Amniotic stem cell (primary cell): ENCODE measurements around the gene CEP295NL.

Experiments used
- DNase-seq: peaks from one replicate; lab custom pipeline; 2025; lab: John Stamatoyannopoulos, UW

The CEP295NL gene

DNA sequence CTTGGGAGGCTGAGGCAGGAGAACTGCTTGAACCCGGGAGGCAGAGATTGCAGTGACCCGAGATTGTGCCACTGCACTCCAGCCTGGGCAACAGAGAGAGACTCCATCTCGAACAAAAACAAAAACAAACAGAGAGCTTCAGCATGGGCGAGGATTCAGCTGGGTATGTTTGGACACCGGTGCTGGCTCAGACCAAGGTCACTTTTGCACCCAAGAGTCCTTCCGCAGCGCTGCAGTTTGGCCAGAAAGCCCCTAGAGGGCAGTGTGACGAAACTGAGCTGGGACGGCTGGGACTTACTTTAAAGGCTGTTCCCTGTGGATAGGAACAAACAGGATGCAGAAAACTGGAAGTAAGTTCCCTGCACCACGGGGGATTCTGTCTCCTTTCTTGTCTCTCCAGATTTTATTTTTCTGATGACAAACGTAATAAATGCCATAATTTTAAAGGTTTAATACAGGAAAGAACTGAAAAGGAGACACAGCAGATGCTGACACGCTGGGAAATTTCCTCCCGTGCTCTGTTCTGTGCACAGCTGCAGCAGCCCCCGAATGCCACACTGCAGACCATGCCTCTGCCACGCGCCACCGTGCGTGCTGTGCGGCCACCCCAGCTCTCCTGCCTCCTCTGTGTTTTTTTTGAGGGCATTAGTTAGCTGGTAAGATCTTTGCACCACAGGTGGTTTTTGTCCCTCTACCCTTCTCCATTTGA lies 37.2 kb downstream of the CEP295NL start:
- DNase-seq, result peak; percentile 36

DNA sequence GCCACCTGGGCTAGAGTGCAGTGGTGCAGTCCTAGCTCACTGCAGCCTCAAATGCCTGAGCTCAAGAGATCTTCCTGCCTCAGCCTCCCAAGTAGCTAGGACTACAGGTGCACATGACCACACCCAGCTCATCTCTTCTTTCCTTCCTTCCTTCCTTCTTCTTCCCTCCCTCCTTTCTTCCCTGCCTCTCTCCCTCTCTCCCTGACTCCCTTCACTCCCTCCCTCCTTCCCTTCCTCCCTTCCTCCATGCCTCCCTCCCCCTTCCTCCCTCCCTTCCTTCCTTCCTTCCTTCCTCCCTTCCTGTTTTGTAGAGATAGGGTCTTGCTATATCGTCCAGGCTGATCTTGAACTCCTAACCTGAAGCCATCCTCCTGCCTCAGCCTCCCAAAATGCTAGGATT lies 38.9 kb downstream of the CEP295NL start:
- no peak for DNase-seq

DNA sequence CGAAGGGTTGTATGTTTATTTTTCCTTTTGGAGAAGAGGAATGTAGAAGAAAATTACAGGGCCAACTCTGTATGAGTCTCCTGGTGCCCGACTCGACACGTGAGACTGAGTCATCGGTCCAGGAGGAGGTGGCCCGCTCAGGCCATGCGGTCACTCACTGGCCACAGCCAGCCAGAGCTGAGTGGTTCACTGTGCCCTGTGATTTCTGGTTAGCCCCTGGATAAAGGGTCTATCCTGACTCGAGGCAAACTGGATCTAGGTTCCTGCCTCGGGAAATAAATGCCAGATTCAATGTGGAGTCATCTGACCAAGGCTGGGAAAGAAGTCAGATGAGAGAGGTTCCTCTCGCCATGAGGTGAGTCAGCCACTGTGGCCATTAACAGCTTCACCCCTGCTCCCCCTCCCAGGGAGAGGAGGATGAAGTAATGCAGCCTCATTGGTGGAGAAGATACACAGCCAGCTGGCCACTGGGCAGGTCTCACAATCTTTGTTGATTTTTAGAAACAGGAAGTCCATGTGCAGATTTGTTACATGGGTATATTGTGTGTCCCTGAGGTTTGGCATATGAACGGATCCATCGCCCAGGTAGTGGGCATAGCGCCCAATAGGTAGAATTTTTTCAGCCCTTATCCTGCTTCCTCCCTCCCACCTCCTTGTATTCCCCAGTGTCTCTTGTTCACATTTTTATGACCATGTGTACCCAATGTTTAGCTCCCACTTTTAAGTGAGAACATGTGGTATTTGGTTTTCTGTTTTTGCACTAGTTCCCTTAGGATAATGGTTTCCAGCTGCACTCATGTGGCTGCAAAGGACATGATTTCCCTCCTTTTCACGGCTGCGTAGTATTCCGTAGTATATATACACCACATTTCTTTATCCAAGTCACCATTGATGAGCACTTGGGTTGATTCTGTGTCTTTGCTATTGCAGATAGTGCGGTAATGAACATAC lies 40.7 kb downstream of the CEP295NL start:
- DNase-seq, result peak; percentile 93

DNA sequence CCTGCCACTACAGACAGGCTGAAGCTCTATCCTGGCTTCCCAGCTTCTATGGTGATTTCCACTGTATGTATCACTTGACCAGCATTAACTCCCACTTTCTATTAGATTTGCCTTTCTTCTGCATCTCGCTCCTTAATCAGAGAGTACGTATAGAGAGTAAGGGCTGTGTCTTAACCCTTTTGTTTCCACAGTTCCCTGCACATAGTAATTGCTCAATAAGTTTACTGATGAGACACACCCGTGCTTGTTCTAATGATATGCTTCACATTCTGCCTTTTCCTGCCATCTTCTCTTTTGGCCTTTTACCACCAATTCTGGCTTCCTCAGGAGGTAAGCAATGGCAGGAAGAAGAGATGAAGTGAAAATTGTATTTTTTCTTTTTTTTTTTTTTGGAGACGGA lies 41.8 kb downstream of the CEP295NL start:
- no peak for DNase-seq

DNA sequence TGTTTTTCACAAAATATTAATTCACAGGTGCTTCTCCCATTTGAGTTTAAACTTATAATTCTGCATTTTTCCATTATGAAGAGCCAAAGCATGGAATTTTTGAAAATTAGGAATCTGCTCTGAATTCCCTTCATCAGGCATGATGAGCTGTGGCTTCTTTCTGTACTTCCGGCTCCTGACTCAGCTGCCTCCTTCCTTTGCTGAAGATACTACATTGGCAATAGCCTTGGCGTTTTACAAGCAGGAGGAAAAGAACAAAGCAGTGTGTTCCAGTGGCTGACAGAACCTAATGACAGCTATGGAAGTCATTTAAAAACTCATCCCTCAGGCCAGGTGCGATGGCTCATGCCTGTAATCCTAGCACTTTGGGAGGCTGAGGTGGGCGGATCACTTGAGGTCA lies 44.0 kb downstream of the CEP295NL start:
- no peak for DNase-seq

DNA sequence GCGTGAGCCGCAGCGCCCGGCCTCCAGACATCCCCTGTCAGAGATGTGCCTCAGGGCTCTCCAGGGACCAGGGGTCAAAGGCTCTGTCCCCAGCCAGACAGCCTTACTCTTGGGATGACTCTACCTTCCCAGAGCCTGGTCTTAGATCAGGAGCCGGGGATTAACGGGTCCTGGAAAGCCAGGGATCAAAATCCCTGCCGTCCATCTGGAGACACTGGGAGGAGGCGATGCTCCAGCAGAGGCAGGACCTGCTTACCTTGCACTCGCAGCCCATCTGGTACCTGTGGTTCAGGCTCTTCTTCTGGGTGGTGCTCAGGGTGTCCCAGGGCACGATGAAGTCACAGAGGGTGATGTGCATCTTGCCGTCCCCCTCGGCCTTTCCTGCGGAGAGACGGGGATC lies 45.7 kb downstream of the CEP295NL start:
- DNase-seq, result no peak

DNA sequence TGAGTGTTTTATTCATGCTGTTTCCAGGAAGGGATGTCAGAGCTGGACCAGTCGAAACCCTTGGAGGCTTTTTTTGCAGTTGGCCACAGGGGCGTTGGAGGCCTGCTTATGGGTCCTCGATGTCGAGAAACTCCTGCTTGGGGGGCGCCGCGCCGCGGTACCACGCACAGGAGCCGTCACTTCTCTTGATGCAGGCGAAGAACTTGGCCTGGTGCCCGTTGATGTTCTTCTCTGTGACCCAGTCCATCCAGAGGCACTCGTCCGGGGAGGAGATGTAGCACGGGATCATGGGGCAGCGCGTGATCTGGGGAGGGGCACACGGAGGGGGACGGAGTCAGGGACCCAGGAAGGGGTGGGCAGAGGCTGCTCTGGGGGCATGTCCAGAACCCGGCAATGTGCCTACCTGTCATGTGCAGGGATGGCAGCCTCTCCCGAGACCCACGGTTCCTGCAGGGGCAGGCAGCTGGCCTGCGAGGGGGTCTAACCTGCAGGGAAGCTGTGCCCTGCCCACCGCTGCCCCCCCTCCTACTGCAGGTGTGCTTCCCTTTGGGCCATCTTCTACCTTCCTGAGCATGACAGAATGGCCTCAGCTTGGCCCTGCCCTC lies 47.3 kb downstream of the CEP295NL start:
- no peak for DNase-seq

DNA sequence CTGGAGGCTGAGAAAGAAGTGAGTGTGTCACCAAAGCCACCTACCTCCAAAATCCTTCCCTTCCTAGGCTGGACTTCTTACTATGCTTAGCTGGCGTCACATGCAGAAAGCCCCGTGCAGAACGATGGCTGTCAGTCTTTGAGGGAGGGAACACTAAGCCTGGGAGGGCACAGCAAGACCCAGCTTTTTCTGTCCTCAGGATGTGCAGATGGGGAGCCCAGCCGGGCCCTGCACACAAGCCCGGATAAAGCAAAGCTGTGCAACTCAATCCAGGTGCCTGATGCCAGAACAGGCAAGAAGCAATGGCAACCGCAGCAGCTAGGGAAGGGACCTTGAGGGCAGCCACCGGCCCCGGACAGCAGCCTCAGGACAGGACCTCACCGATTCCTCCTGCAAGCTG lies 48.5 kb downstream of the CEP295NL start:
- DNase-seq, result no peak

DNA sequence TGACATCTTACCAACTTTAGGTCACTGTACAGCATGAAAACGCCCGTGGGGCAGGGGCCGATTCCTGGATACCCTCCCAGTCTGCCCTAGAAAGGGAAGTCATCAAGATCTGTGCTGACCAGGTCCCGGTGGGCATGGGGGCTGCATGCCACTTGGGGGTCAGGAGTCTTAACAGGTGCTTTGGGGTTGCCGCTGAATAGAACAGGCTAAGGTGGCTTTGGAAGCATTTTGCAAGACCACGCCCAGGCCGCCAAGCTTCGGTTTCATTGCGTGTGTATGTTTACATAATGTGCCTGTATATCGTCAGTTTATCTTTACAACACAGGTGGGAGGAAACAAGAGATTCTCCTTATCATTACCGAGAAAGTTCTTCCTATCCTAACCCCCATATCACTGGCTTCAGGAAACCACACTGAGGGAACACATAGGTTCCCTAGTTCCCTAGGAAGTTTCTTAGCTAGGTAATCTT lies 49.0 kb downstream of the CEP295NL start:
- DNase-seq, result no peak

DNA sequence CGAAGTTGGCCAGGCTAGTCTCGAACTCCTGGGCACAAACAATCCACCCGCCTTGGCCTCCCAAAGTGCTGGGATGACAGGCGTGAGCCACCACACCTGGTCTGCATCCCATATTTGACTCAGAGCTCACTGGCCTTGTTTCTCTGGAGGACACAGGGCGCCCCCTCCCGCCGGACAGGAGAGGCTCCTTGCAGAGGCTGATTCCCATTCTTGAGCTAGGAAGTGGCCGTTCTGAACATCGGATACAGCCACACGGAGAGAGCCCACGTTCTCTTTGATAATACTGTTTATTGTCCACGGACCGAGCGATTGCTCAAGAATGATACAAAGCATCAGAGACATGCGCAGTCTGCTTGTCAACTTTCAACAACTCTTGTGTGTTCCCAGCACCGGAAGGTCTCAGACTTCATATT lies 50.3 kb downstream of the CEP295NL start:
- no peak for DNase-seq

DNA sequence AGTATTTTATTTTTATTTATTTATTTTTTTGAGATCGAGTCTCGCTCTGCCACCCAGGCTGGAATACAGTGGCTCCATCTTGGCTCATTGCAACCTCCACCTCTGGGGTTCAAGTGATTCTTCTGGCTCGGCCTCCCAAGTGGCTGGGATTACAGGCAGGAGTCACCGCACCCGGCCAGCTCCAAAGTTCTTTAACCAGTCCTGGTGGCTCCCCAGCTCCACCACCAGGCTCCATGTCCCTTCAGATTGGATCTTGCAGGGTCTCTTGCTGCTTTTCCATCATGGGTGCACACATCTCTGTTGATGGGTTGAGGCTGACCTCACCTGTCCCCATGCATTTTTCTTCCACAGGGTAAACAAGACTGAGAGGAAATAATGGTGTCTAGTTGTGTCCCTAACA lies 54.0 kb downstream of the CEP295NL start:
- no peak for DNase-seq

DNA sequence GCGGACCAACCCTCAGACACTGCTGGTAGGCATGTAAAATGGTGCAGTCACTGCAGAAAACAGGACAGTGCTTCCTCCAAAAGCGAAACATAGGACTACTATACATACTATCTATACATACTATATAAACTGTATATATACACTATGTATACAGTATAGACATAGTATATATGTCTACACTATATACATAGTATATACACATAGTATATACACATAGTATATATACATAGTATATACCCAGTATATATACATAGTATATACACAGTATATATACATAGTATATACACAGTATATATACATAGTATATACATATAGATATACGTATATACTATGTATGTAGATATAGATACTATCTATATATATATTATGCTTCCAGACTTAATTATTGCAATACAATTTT lies 55.9 kb downstream of the CEP295NL start:
- DNase-seq, result no peak

DNA sequence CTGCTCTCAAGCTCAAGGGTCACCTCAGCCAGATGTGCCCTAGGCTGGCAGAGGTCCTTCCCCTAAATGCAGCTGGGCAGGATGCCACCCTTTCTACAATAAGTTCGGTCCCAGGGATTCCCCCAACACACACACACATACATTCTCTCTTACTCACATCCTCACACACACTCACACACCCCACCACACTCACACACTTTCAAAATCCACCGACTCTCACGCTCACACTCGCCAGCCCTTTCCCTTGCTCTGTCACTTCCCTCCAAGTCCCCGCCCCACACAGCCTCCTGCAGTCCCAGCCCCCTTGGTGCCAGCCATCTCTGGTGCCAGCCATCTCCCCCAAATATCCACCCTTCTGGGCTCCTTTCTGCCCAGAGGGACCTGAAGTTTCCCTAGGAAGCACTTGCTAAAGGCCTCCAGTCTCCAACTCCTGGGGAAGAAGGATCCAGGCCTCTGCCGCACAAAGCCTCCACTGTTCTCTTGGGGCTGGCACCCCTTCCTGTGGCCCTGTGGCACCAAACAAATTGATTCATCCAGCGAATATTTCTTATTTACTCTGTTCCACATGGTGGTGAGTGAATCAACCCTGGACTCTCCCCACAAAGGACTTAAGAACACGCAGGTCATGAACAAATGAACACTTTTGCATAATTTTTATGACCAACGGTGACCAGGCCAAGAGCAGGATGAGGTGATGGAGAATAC lies 58.5 kb downstream of the CEP295NL start:
- no peak for DNase-seq

DNA sequence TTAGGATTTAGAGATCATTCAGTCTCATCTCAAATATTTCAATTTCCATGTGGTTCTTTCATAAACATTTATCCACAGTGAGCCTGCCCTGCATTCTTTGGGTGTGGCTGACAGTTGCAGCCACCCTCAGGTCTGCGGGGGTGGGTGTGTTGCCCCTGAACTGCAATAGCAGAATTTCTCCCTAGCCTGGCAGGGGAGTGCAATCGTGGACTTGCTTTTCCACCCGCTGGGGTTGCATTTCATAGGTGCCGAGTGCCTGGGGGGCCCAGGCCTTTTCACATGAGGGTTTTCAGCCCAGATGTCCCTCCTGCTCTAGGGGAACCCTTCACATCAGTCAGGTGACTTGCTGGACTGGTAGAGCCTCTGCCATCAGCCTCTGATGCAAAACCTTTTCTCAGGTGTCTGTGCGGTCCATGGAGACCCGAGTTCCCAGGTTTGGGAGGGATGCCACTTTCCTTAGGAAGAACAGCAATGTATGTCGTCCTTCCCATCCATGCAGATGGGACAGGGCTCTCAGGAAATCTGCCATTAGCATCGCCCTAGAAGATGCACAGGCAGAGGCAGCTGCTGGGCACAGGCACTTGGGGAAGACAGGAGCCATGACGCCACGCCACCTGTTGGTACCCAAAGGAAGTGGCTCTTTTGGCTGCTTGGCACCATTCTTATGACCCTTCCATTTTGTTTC lies 60.0 kb downstream of the CEP295NL start:
- DNase-seq, result no peak

DNA sequence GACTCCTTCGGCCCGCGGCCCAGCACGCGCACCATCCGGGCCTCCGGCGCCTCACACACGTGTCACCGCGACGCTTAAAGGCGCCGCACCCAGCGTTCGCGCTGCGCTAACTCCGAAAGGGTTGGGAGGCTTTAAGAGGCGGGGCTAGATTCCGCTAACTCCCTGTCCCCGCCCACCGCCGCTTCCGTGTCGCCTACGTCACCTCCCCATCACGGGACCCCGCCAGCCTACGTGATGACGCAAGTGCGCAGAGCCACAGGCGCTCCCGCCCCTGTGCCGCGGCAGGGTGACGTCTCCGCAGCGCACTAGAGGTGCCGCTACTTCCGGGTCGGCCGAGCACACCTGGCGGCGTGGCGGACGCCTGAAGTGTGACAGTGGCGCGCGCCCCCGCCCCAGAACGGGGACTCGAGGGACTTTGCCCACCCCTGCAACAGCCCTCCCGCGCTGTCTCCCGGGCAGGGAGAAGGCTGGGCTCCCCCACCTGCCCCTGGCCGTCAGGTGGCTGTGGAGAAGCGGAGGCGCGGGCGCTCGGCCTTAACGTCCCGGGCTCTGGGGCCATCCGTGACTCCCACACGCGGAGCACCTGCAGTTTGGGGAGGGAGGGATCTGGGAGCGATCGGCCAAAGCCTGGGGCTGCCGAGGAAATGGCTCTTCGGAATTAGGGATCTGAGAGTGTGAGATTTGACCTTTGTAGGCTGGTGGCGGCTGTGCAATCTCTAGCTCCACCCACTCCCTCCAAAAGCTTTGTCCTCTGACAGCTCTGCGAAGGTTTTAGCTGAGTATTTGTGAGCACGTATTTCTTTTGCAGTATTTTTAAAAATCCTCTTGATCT lies 62.0 kb downstream of the CEP295NL start, which contains the start of gene USP36:
Gene USP36 (minus strand): TSS at position 35 of the 832 bp plus-strand sequence. CDS start 4,451 bp downstream, outside the sequence.
- peak; percentile 99 for DNase-seq
